Testis (tissue), 3 donors: ENCODE results near the gene CCNY. TPM values are rescaled to one million over a fixed set of nuclear protein-coding genes. Genes with fewer than 3 reads are reported as not detected.

Experiments
- DNase-seq: peaks from one replicate; pipeline ENCODE4 v3.0.0-alpha.2; 2019
- H3K27ac ChIP-seq, 2 donors: fragments of 200-600 bp; sonication (generic); one replicate each; pipeline ENCODE4 v1.5.1; 2019
- H3K27me3 ChIP-seq: fragments of 200-600 bp; sonication (generic); one replicate; pipeline ENCODE4 v1.5.1; 2019
- H3K36me3 ChIP-seq: fragments of 200-600 bp; sonication (generic); one replicate; pipeline ENCODE4 v1.5.1; 2017; ENCODE audit warnings: low read depth; ENCODE audit errors: missing control alignments
- H3K4me1 ChIP-seq: fragments of 200-600 bp; sonication (generic); one replicate; pipeline ENCODE4 v1.5.1; 2019
- H3K4me3 ChIP-seq, 2 donors: fragments of 200-600 bp; sonication (generic); one replicate each; pipeline ENCODE4 v1.5.1; 2017 to 2019
- H3K9me3 ChIP-seq: fragments of 200-600 bp; sonication (generic); one replicate; pipeline ENCODE4 v1.5.1; 2017
- POLR2A ChIP-seq: fragments of 450-650 bp; IDR thresholded peaks from one replicate; pipeline ENCODE4 v1.6.1; 2017; ENCODE audit warnings: antibody characterized with exemption, mild to moderate bottlenecking, moderate library complexity
- WGBS, 2 donors: methylation state at CpG; one replicate each; pipeline ENCODE4 v1.1.5; 2018; 5-methylcytosine and 5-hydroxymethylcytosine counted together
- intact Hi-C: fragments of 100-400 bp; cut with DNase I; formaldehyde crosslinking; loops from one replicate; pipeline ENCODE4 v1.15.1; 2023; ENCODE audit warnings: low total_unique reads
- polyA plus RNA-seq: library from polyadenylated mRNA; stranded (reverse); fragments of 350-450 nt; fragmentation: Illumina TruSeq; extraction: RNeasy Lipid Tissue Mini Kit (QIAGEN cat#74804); gene quantifications from one replicate; pipeline ENCODE4 v1.2.3, GENCODE V29; 2014; ENCODE audit warnings: low read depth, low replicate concordance; ENCODE audit not compliant: insufficient read depth
- total RNA-seq, 2 donors: library from RNA; depleted of rRNA; stranded (reverse); fragments of >200 nt; gene quantifications; one replicate each; pipeline ENCODE4 v1.2.3, GENCODE V29; 2016
- TF ChIP-seq, protein P1 (sequence below), 3 experiments: fragments of 450-650 bp in 2 of 3; fragments of 200-600 bp in 1 of 3; sonication (generic) in 1 of 3; IDR thresholded peaks; one replicate each; pipeline ENCODE4 v1.5.1; 2016 to 2019; ENCODE audit warnings: antibody characterized with exemption in 3 of 3, mild to moderate bottlenecking in 2 of 3, moderate library complexity in 1 of 3

CCNY gene
- total and polyA plus RNA-seq, 3 donors from 2014 or later, result 103 to 380 (median 132) TPM

DNA sequence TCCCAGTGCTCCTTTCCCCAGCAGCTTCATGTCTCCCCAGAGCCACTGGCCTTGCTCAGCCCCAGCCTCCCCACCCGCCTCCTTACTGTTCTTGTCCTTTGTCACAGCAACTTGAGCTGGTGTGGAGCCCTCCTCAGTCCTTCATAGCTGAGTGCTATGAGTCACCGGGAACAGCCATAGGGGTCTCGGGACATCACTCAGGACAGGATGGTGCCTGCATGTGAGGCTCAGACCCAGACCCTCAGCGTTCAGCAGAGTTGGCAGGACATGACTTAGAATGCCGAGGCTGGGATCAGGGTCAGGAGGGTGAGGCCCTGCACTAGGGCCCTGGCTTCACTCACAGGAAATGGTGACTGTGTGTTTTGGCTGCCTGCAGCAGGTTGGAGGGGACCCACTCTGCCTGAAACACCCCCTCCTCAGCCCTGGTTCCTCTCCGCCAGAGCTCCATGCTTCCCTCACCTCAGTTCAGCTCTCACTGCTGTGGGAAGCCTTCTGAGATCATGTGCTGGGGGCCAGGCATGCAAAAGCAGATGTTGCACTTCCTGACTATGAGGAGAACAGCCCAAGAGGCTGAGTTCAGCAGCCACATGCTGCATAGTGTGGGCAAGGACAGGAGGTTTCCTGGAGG, 228.1 kb downstream of the CCNY start:
- intact Hi-C loops, result no loop called here
- Histone ChIP-seq H3K27ac (no peak overlapping the region), H3K27me3 (no peaks in the 10 kb centered on the region), H3K4me1 (peaks cover 12% of the 10 kb centered on the region), H3K9me3 (no peaks in the 10 kb centered on the region), H3K36me3 (no peaks in the 10 kb centered on the region), H3K4me3 (no peak overlapping the region)
- WGBS, 2 donors, result 60 to 69% methylated on average over 4 of the region's 6 CpGs
- no peak for TF ChIP-seq POLR2A
- TF ChIP-seq, protein P1, sequence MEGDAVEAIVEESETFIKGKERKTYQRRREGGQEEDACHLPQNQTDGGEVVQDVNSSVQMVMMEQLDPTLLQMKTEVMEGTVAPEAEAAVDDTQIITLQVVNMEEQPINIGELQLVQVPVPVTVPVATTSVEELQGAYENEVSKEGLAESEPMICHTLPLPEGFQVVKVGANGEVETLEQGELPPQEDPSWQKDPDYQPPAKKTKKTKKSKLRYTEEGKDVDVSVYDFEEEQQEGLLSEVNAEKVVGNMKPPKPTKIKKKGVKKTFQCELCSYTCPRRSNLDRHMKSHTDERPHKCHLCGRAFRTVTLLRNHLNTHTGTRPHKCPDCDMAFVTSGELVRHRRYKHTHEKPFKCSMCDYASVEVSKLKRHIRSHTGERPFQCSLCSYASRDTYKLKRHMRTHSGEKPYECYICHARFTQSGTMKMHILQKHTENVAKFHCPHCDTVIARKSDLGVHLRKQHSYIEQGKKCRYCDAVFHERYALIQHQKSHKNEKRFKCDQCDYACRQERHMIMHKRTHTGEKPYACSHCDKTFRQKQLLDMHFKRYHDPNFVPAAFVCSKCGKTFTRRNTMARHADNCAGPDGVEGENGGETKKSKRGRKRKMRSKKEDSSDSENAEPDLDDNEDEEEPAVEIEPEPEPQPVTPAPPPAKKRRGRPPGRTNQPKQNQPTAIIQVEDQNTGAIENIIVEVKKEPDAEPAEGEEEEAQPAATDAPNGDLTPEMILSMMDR (IDR thresholded peaks at IDR 0.05), result no peak
- peak; percentile 29 for DNase-seq

DNA sequence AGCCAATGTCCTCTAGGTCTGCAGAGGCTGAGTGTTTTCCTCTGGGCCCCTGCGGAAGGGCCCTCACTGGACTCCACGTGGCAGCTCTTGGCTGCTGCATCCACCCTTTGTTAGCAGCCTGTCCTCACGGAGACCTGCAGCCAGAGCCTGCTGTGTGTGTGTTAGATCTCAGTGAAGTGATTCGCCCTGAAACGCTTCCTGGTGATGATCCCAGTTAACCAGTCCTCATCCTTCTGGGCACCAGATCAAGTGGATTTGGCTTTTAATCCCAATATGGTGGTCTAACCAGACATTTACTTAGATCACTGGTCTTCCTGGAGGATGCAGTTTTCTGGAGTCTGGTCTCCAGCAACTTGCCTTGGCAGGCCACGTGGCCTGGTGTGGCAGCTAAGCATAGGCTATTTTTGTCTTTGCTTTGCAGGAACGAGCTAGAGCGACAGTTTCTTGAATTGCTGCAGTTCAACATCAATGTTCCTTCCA, 229.3 kb downstream of the CCNY start:
- 50 to 58% methylated on average over 8 of the region's 8 CpGs for WGBS, 2 donors
- no peaks in the 10 kb centered on the region for H3K9me3 ChIP-seq
- no peak for TF ChIP-seq POLR2A
- TF ChIP-seq, protein P1 (IDR thresholded peaks at IDR 0.05), result no peak
- H3K27ac ChIP-seq, result no peak overlapping the region
- intact Hi-C loops, result no loop called here
- DNase-seq, result no peak
- H3K27me3 ChIP-seq, result no peaks in the 10 kb centered on the region
- H3K36me3 ChIP-seq, result no peaks in the 10 kb centered on the region
- H3K4me1 ChIP-seq, result peaks cover 12% of the 10 kb centered on the region
- no peak overlapping the region for H3K4me3 ChIP-seq

DNA sequence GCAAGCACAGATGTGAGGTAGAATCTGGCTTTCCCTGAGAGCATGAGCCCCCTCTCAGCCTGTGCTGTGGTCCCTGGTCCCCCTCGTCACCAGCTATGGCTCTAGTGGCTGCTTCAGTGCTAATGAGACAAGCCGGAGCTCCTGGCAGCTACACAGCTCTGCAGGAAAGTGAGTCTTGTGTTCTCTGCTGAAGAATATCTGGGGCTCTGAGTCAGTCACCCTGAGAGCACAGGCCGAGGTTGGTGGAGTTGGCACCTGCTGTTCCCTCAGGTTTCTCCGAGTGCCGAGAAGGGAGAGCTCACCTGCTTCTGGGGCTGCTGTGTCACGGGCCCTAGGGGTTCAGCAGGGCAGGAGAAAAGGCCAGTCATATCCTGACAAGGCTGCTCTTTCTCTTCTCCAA, 231.6 kb downstream of the CCNY start:
- intact Hi-C loops, result no loop called here
- 91 to 92% methylated on average over 4 to 6 of the region's 6 CpGs for WGBS, 2 donors
- Histone ChIP-seq H3K9me3 (no peaks in the 10 kb centered on the region), H3K4me1 (peaks cover 12% of the 10 kb centered on the region), H3K27me3 (no peaks in the 10 kb centered on the region), H3K4me3 (no peak overlapping the region), H3K36me3 (no peaks in the 10 kb centered on the region), H3K27ac (no peak overlapping the region)
- TF ChIP-seq, protein P1 (IDR thresholded peaks at IDR 0.05), result no peak
- TF ChIP-seq POLR2A, result no peak
- DNase-seq, result no peak

DNA sequence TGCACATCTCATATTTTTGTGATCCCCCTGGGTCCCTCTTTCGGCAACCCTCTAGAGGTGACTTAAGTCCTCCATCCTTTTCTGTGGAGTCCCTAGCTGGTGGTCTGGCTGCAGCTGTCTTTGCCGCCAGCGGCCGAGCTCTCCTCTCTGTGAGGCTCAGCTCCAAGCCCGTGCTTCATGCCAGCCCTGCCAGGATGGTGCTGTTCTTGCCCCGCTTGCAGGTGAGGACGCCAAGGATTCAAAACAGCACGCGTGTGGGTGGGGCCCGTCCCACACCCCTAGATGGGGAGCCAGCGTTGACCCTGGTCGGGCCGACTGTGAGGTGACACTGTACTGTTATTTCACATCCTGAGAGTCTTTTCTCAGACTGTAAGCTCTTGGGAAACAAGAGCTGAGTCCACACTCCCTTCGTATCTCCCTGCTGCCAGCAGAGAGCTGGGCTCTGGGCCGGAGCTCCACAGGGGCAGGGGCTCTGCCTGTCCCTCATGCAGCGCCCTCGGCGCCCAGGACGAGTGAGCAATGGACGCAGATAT, 232.2 kb downstream of the CCNY start:
- intact Hi-C loops, result no loop called here
- WGBS, 2 donors, result 82 to 93% methylated on average over 6 to 20 of the region's 20 CpGs
- H3K36me3 ChIP-seq, result no peaks in the 10 kb centered on the region
- TF ChIP-seq, protein P1 (IDR thresholded peaks at IDR 0.05), result no peak
- TF ChIP-seq POLR2A, result no peak
- no peak overlapping the region for H3K4me3 ChIP-seq
- no peaks in the 10 kb centered on the region for H3K27me3 ChIP-seq
- H3K4me1 ChIP-seq, result peaks cover 12% of the 10 kb centered on the region
- DNase-seq, result no peak
- H3K9me3 ChIP-seq, result no peaks in the 10 kb centered on the region
- H3K27ac ChIP-seq, result no peak overlapping the region
